ENCODE results near the gene COLEC12. TPM values are rescaled to one million over a fixed set of nuclear protein-coding genes. Genes with fewer than 3 reads are reported as not detected.

The COLEC12 gene
- polyA plus RNA-seq, 1 donor, result 19.1 TPM

- no peak overlapping the region for H3K27ac ChIP-seq (ENCODE audit: low read length)
These were observed 75.8 kb downstream of the COLEC12 start for GRCh38 chr18:424668-425067.

GRCh38 chr18:424071-424661, 76.3 kb downstream of the COLEC12 start:
- H3K27me3 ChIP-seq (ENCODE audit: control insufficient read depth, insufficient read depth, low read length), result no peaks in the 10 kb centered on the region
- no peak overlapping the region for H3K4me3 ChIP-seq (ENCODE audit: low read length)
- H3K9me3 ChIP-seq (ENCODE audit: control insufficient read depth, low read depth, low read length), result no peaks in the 10 kb centered on the region
- DNase-seq, result no peak
- no peaks in the 10 kb centered on the region for H3K36me3 ChIP-seq (ENCODE audit: control insufficient read depth, insufficient read depth, low read length)
- no peaks in the 10 kb centered on the region for H3K4me1 ChIP-seq (ENCODE audit: control insufficient read depth, insufficient read depth, low read length)
- no peak overlapping the region for H3K27ac ChIP-seq (ENCODE audit: low read length)
- WGBS (ENCODE audit: insufficient coverage, low lambda C conversion rate), result no CpG with 5 or more reads among the region's 7 CpGs

More at GRCh38 chr18:424668-425067, 75.8 kb downstream of the COLEC12 start:
- Histone ChIP-seq H3K4me3 (ENCODE audit: low read length) (no peak overlapping the region), H3K9me3 (ENCODE audit: control insufficient read depth, low read depth, low read length) (no peaks in the 10 kb centered on the region), H3K27me3 (ENCODE audit: control insufficient read depth, insufficient read depth, low read length) (no peaks in the 10 kb centered on the region), H3K36me3 (ENCODE audit: control insufficient read depth, insufficient read depth, low read length) (no peaks in the 10 kb centered on the region), H3K4me1 (ENCODE audit: control insufficient read depth, insufficient read depth, low read length) (no peaks in the 10 kb centered on the region)
- WGBS (ENCODE audit: insufficient coverage, low lambda C conversion rate), result no CpG with 5 or more reads among the region's 5 CpGs
- no peak for DNase-seq

GRCh38 chr18:422966-423365, 77.5 kb downstream of the COLEC12 start:
- Histone ChIP-seq H3K4me3 (ENCODE audit: low read length) (no peak overlapping the region), H3K27ac (ENCODE audit: low read length) (no peak overlapping the region), H3K27me3 (ENCODE audit: control insufficient read depth, insufficient read depth, low read length) (no peaks in the 10 kb centered on the region), H3K36me3 (ENCODE audit: control insufficient read depth, insufficient read depth, low read length) (no peaks in the 10 kb centered on the region), H3K4me1 (ENCODE audit: control insufficient read depth, insufficient read depth, low read length) (no peaks in the 10 kb centered on the region), H3K9me3 (ENCODE audit: control insufficient read depth, low read depth, low read length) (no peaks in the 10 kb centered on the region)
- 90% methylated on average over 1 of the region's 4 CpGs for WGBS (ENCODE audit: insufficient coverage, low lambda C conversion rate)
- no peak for DNase-seq

- no CpG with 5 or more reads among the region's 6 CpGs for WGBS (ENCODE audit: insufficient coverage, low lambda C conversion rate)
- Histone ChIP-seq H3K27ac (ENCODE audit: low read length) (no peak overlapping the region), H3K27me3 (ENCODE audit: control insufficient read depth, insufficient read depth, low read length) (no peaks in the 10 kb centered on the region), H3K4me1 (ENCODE audit: control insufficient read depth, insufficient read depth, low read length) (no peaks in the 10 kb centered on the region), H3K4me3 (ENCODE audit: low read length) (no peak overlapping the region), H3K9me3 (ENCODE audit: control insufficient read depth, low read depth, low read length) (no peaks in the 10 kb centered on the region), H3K36me3 (ENCODE audit: control insufficient read depth, insufficient read depth, low read length) (no peaks in the 10 kb centered on the region)
- no peak for DNase-seq
These were observed 79.0 kb downstream of the COLEC12 start for GRCh38 chr18:421247-422155.

- Histone ChIP-seq H3K36me3 (ENCODE audit: control insufficient read depth, insufficient read depth, low read length) (no peaks in the 10 kb centered on the region), H3K9me3 (ENCODE audit: control insufficient read depth, low read depth, low read length) (no peaks in the 10 kb centered on the region), H3K27ac (ENCODE audit: low read length) (no peak overlapping the region), H3K4me3 (ENCODE audit: low read length) (no peak overlapping the region), H3K27me3 (ENCODE audit: control insufficient read depth, insufficient read depth, low read length) (no peaks in the 10 kb centered on the region), H3K4me1 (ENCODE audit: control insufficient read depth, insufficient read depth, low read length) (no peaks in the 10 kb centered on the region)
- WGBS (ENCODE audit: insufficient coverage, low lambda C conversion rate), result 90% methylated on average over 2 of the region's 3 CpGs
- no peak for DNase-seq
These were observed 79.7 kb downstream of the COLEC12 start for GRCh38 chr18:420661-421246.

- WGBS (ENCODE audit: insufficient coverage, low lambda C conversion rate), result no CpG with 5 or more reads among the region's 5 CpGs
- H3K36me3 ChIP-seq (ENCODE audit: control insufficient read depth, insufficient read depth, low read length), result no peaks in the 10 kb centered on the region
- no peak for DNase-seq
- H3K27ac ChIP-seq (ENCODE audit: low read length), result no peak overlapping the region
- no peaks in the 10 kb centered on the region for H3K4me1 ChIP-seq (ENCODE audit: control insufficient read depth, insufficient read depth, low read length)
- no peak overlapping the region for H3K4me3 ChIP-seq (ENCODE audit: low read length)
- no peaks in the 10 kb centered on the region for H3K27me3 ChIP-seq (ENCODE audit: control insufficient read depth, insufficient read depth, low read length)
- H3K9me3 ChIP-seq (ENCODE audit: control insufficient read depth, low read depth, low read length), result no peaks in the 10 kb centered on the region
These were observed 80.8 kb downstream of the COLEC12 start for GRCh38 chr18:419541-420175.

- no peak for DNase-seq
- Histone ChIP-seq H3K4me3 (ENCODE audit: low read length) (no peak overlapping the region), H3K27ac (ENCODE audit: low read length) (no peak overlapping the region), H3K9me3 (ENCODE audit: control insufficient read depth, low read depth, low read length) (no peaks in the 10 kb centered on the region), H3K4me1 (ENCODE audit: control insufficient read depth, insufficient read depth, low read length) (no peaks in the 10 kb centered on the region), H3K36me3 (ENCODE audit: control insufficient read depth, insufficient read depth, low read length) (no peaks in the 10 kb centered on the region), H3K27me3 (ENCODE audit: control insufficient read depth, insufficient read depth, low read length) (no peaks in the 10 kb centered on the region)
- WGBS (ENCODE audit: insufficient coverage, low lambda C conversion rate), result 100% methylated on average over 1 of the region's 5 CpGs
These were observed 83.0 kb downstream of the COLEC12 start for GRCh38 chr18:417495-417894.

GRCh38 chr18:416930-417329, 83.6 kb downstream of the COLEC12 start:
- H3K36me3 ChIP-seq (ENCODE audit: control insufficient read depth, insufficient read depth, low read length), result no peaks in the 10 kb centered on the region
- H3K27me3 ChIP-seq (ENCODE audit: control insufficient read depth, insufficient read depth, low read length), result no peaks in the 10 kb centered on the region
- no CpG with 5 or more reads among the region's 1 CpG for WGBS (ENCODE audit: insufficient coverage, low lambda C conversion rate)
- no peak overlapping the region for H3K27ac ChIP-seq (ENCODE audit: low read length)
- no peaks in the 10 kb centered on the region for H3K9me3 ChIP-seq (ENCODE audit: control insufficient read depth, low read depth, low read length)
- no peak overlapping the region for H3K4me3 ChIP-seq (ENCODE audit: low read length)
- H3K4me1 ChIP-seq (ENCODE audit: control insufficient read depth, insufficient read depth, low read length), result no peaks in the 10 kb centered on the region
- no peak for DNase-seq

- no peak overlapping the region for H3K27ac ChIP-seq (ENCODE audit: low read length)
- WGBS (ENCODE audit: insufficient coverage, low lambda C conversion rate), result 100% methylated on average over 1 of the region's 2 CpGs
These were observed 84.6 kb downstream of the COLEC12 start for GRCh38 chr18:415617-416612.

More at GRCh38 chr18:415617-416612, 84.6 kb downstream of the COLEC12 start:
- no peaks in the 10 kb centered on the region for H3K4me1 ChIP-seq (ENCODE audit: control insufficient read depth, insufficient read depth, low read length)
- H3K36me3 ChIP-seq (ENCODE audit: control insufficient read depth, insufficient read depth, low read length), result no peaks in the 10 kb centered on the region
- H3K9me3 ChIP-seq (ENCODE audit: control insufficient read depth, low read depth, low read length), result no peaks in the 10 kb centered on the region
- no peaks in the 10 kb centered on the region for H3K27me3 ChIP-seq (ENCODE audit: control insufficient read depth, insufficient read depth, low read length)
- H3K4me3 ChIP-seq (ENCODE audit: low read length), result no peak overlapping the region
- DNase-seq, result no peak

Data from large intestine (tissue), 3 donors.